Renal cortical epithelial cell (primary cell): Measurements from ENCODE around the gene MUC4. TPM values are rescaled to one million over a fixed set of nuclear protein-coding genes. Genes with fewer than 3 reads are reported as not detected.
"Not testable (repeated sequence)": the region's sequence is repeated elsewhere in the genome, so short reads cannot be mapped to it uniquely, and the experiment has no call there.

Source experiments
- DNase-seq: peaks from one replicate; pipeline ENCODE4 v3.0.0-alpha.2; 2011; ENCODE audit warnings: low read depth
- total RNA-seq: library from RNA; depleted of rRNA; stranded (reverse); fragments of >200 nt; gene quantifications from 2 replicates; pipeline ENCODE4 v1.2.3, GENCODE V29; 2014

The MUC4 gene
- total RNA-seq, 1 donor from 2014 or later: 0.05 TPM

GRCh38 chr3:195761123-195761566, 50.6 kb downstream of the MUC4 start:
- no peak for DNase-seq

- no peak for DNase-seq
Measured at GRCh38 chr3:195760345-195761122, 51.2 kb downstream of the MUC4 start.

GRCh38 chr3:195758721-195759353, 52.9 kb downstream of the MUC4 start:
- no peak for DNase-seq

- no peak for DNase-seq
Measured at GRCh38 chr3:195757827-195758226, 53.9 kb downstream of the MUC4 start.

- DNase-seq: no peak
Measured at GRCh38 chr3:195757438-195757770, 54.3 kb downstream of the MUC4 start.

GRCh38 chr3:195755791-195756676, 55.7 kb downstream of the MUC4 start:
- no peak for DNase-seq

GRCh38 chr3:195755391-195755790, 56.3 kb downstream of the MUC4 start:
- no peak for DNase-seq

GRCh38 chr3:195754906-195755305, 56.8 kb downstream of the MUC4 start:
- no peak for DNase-seq

- DNase-seq: no peak
Measured at GRCh38 chr3:195754141-195754540, 57.6 kb downstream of the MUC4 start.

- DNase-seq: no peak
Measured at GRCh38 chr3:195753581-195753980, 58.1 kb downstream of the MUC4 start.

- no peak for DNase-seq
Measured at GRCh38 chr3:195752546-195753331, 59.0 kb downstream of the MUC4 start.

- DNase-seq: no peak
Measured at GRCh38 chr3:195752066-195752465, 59.7 kb downstream of the MUC4 start.

GRCh38 chr3:195751560-195751959, 60.2 kb downstream of the MUC4 start:
- no peak for DNase-seq

- DNase-seq: no peak
Measured at GRCh38 chr3:195750797-195751520, 60.8 kb downstream of the MUC4 start.

GRCh38 chr3:195749101-195749500, 62.6 kb downstream of the MUC4 start:
- DNase-seq: not testable (repeated sequence)

GRCh38 chr3:195748661-195749060, 63.1 kb downstream of the MUC4 start:
- DNase-seq: no peak

- DNase-seq: no peak
Measured at GRCh38 chr3:195746751-195747150, 65.0 kb downstream of the MUC4 start.

- DNase-seq: no peak
Measured at GRCh38 chr3:195746346-195746745, 65.4 kb downstream of the MUC4 start.

- no peak for DNase-seq
Measured at GRCh38 chr3:195744437-195744836, 67.3 kb downstream of the MUC4 start.

GRCh38 chr3:195739561-195740111, 72.1 kb downstream of the MUC4 start:
- no peak for DNase-seq
